Measurements from ENCODE around the gene TARDBP. TPM values are rescaled to one million over a fixed set of nuclear protein-coding genes. Genes with fewer than 3 reads are reported as not detected.

The TARDBP gene
- total RNA-seq, 1 experiment from 2014 or later = 283 TPM

- peak overlapping the region; percentile 24 for H3K27ac ChIP-seq (ENCODE audit: low read depth, low read length, poor library complexity, severe bottlenecking)
- H3K9me3 ChIP-seq (ENCODE audit: low read depth, low read length, poor library complexity, severe bottlenecking) = no peaks in the 10 kb centered on the region
- H3K36me3 ChIP-seq (ENCODE audit: insufficient read depth, low read length, poor library complexity, severe bottlenecking) = no peaks in the 10 kb centered on the region
- peaks cover 14% of the 10 kb centered on the region for H3K4me1 ChIP-seq (ENCODE audit: insufficient read depth, low read length, poor library complexity, severe bottlenecking)
- no peaks in the 10 kb centered on the region for H3K27me3 ChIP-seq (replicated peaks; ENCODE audit: insufficient read depth, low read depth, low read length, poor library complexity)
- intact Hi-C loops (cut with micrococcal nuclease; ENCODE audit: unreplicated experiment) = no loop called here
- ChIA-PET POLR2A (ENCODE audit: low non-redundant PET) (interaction anchor here (0.6 kb wide), 1 partner anchor 13 kb away, joined by 4 read pairs; no protein-coding TSS in a partner anchor), CTCF (interaction anchor here (0.5 to 0.6 kb wide), 2 partner anchors 12 to 702 kb away, joined by 3 to 5 read pairs; no protein-coding TSS in a partner anchor)
- no TSS peak for BruUV-seq (replicated peaks)
- DNase-seq (ENCODE audit: low spot score) = peak; percentile 91
- TF ChIP-seq EZH2 (IDR thresholded peaks at IDR 0.05; ENCODE audit: borderline replicate concordance, low read depth, low read length, poor library complexity, severe bottlenecking) = no peak
- TF ChIP-seq CTCF (conservative IDR thresholded peaks at IDR 0.05; ENCODE audit: low read depth, low read length) = no peak
- no peak overlapping the region for H3K4me3 ChIP-seq (ENCODE audit: low read depth, low read length, poor library complexity, severe bottlenecking)
These were observed 36.7 kb upstream of the TARDBP start for GRCh38 chr1:10975567-10976326.

GRCh38 chr1:10978719-10979118 is 33.7 kb upstream of the TARDBP start:
- no peaks in the 10 kb centered on the region for H3K36me3 ChIP-seq (ENCODE audit: insufficient read depth, low read length, poor library complexity, severe bottlenecking)
- no peaks in the 10 kb centered on the region for H3K9me3 ChIP-seq (ENCODE audit: low read depth, low read length, poor library complexity, severe bottlenecking)
- H3K4me1 ChIP-seq (ENCODE audit: insufficient read depth, low read length, poor library complexity, severe bottlenecking) = peaks cover 14% of the 10 kb centered on the region
- ChIA-PET POLR2A (ENCODE audit: low non-redundant PET) (no interaction called here), CTCF (no interaction called here)
- BruUV-seq (replicated peaks) = no TSS peak
- no peak for TF ChIP-seq EZH2 (IDR thresholded peaks at IDR 0.05; ENCODE audit: borderline replicate concordance, low read depth, low read length, poor library complexity, severe bottlenecking)
- TF ChIP-seq CTCF (conservative IDR thresholded peaks at IDR 0.05; ENCODE audit: low read depth, low read length) = no peak
- DNase-seq (ENCODE audit: low spot score) = no peak
- H3K4me3 ChIP-seq (ENCODE audit: low read depth, low read length, poor library complexity, severe bottlenecking) = no peak overlapping the region
- H3K27ac ChIP-seq (ENCODE audit: low read depth, low read length, poor library complexity, severe bottlenecking) = no peak overlapping the region
- intact Hi-C loops (cut with micrococcal nuclease; ENCODE audit: unreplicated experiment) = no loop called here
- H3K27me3 ChIP-seq (replicated peaks; ENCODE audit: insufficient read depth, low read depth, low read length, poor library complexity) = no peaks in the 10 kb centered on the region

GRCh38 chr1:10979483-10979920 is 33.0 kb upstream of the TARDBP start:
- no peak overlapping the region for H3K27ac ChIP-seq (ENCODE audit: low read depth, low read length, poor library complexity, severe bottlenecking)
- TF ChIP-seq EZH2 (IDR thresholded peaks at IDR 0.05; ENCODE audit: borderline replicate concordance, low read depth, low read length, poor library complexity, severe bottlenecking) (no peak), CTCF (conservative IDR thresholded peaks at IDR 0.05; ENCODE audit: low read depth, low read length) (no peak)
- intact Hi-C loops (cut with micrococcal nuclease; ENCODE audit: unreplicated experiment) = no loop called here
- DNase-seq (ENCODE audit: low spot score) = no peak
- no peaks in the 10 kb centered on the region for H3K36me3 ChIP-seq (ENCODE audit: insufficient read depth, low read length, poor library complexity, severe bottlenecking)
- no peaks in the 10 kb centered on the region for H3K27me3 ChIP-seq (replicated peaks; ENCODE audit: insufficient read depth, low read depth, low read length, poor library complexity)
- ChIA-PET CTCF (no interaction called here), POLR2A (ENCODE audit: low non-redundant PET) (no interaction called here)
- peaks cover 14% of the 10 kb centered on the region for H3K4me1 ChIP-seq (ENCODE audit: insufficient read depth, low read length, poor library complexity, severe bottlenecking)
- no peak overlapping the region for H3K4me3 ChIP-seq (ENCODE audit: low read depth, low read length, poor library complexity, severe bottlenecking)
- no TSS peak for BruUV-seq (replicated peaks)
- H3K9me3 ChIP-seq (ENCODE audit: low read depth, low read length, poor library complexity, severe bottlenecking) = no peaks in the 10 kb centered on the region
